H1 (cell line): Measurements from ENCODE around the gene IL24.
A peak's percentile ranks its signal among the peaks of the same experiment; 100 is the strongest.

ENCODE experiments used
- CREB1 ChIP-seq: IDR thresholded peaks from 2 replicates; pipeline ENCODE4 v1.6.1; 2012; ENCODE audit warnings: inconsistent platforms
- CTCF ChIP-seq, 3 experiments: IDR thresholded peaks; 1 replicate in 2 of 3; 2 replicates in 1 of 3; pipeline versions ENCODE4 v1.5.1 to v1.6.1; 2011; ENCODE audit warnings: low read length in 3 of 3, mild to moderate bottlenecking in 3 of 3, inconsistent platforms in 2 of 3, low read depth in 1 of 3, moderate library complexity in 1 of 3; ENCODE audit not compliant: insufficient read depth in 1 of 3; ENCODE audit errors: control extremely low read depth in 1 of 3
- EP300 ChIP-seq, 2 experiments: IDR thresholded peaks; 1 replicate in 1 of 2; 2 replicates in 1 of 2; pipeline ENCODE4 v1.6.1; 2011 to 2012; ENCODE audit warnings: low read depth in 2 of 2, low read length in 2 of 2, mild to moderate bottlenecking in 2 of 2, borderline replicate concordance in 1 of 2, inconsistent platforms in 1 of 2, moderate library complexity in 1 of 2
- EZH2 ChIP-seq: fragments of 200-600 bp; sonication (generic); IDR thresholded peaks from 2 replicates; pipeline ENCODE4 v1.7.1; 2012; ENCODE audit warnings: low read depth, mild to moderate bottlenecking, moderate library complexity, low read length, inconsistent platforms; ENCODE audit not compliant: severe bottlenecking
- GABPA ChIP-seq: IDR thresholded peaks from 2 replicates; pipeline ENCODE4 v1.6.1; 2011; ENCODE audit warnings: mild to moderate bottlenecking, low read length, moderate library complexity, borderline replicate concordance; ENCODE audit not compliant: insufficient read depth
- KDM1A ChIP-seq: fragments of 200-600, 300-600 bp; sonication (generic); IDR thresholded peaks from 2 replicates; pipeline ENCODE4 v1.7.1; 2016; ENCODE audit warnings: mild to moderate bottlenecking, low read length, borderline replicate concordance
- MAX ChIP-seq: IDR thresholded peaks from 2 replicates; pipeline ENCODE4 v1.6.1; 2012; ENCODE audit warnings: inconsistent platforms
- NRF1 ChIP-seq: IDR thresholded peaks from 2 replicates; pipeline ENCODE4 v1.6.1; 2011; ENCODE audit warnings: mild to moderate bottlenecking, low read depth, low read length, improper control_type of control experiment
- POLR2A ChIP-seq, 2 experiments: IDR thresholded peaks; 1 replicate in 1 of 2; 2 replicates in 1 of 2; pipeline ENCODE4 v1.6.1; 2011; ENCODE audit warnings: low read depth in 2 of 2, low read length in 2 of 2, mild to moderate bottlenecking in 2 of 2; ENCODE audit errors: control extremely low read depth in 1 of 2
- POLR2AphosphoS5 ChIP-seq: IDR thresholded peaks from 2 replicates; pipeline ENCODE4 v1.6.1; 2011; ENCODE audit warnings: low read depth, low read length
- SUZ12 ChIP-seq: fragments of 200-600 bp; sonication (generic); IDR thresholded peaks from 2 replicates; pipeline ENCODE4 v1.6.1; 2012; ENCODE audit warnings: mild to moderate bottlenecking, inconsistent platforms, low read length, moderate library complexity, mixed read lengths
- TCF12 ChIP-seq: IDR thresholded peaks from 2 replicates; pipeline ENCODE4 v1.6.1; 2011; ENCODE audit warnings: low read depth, mild to moderate bottlenecking, low read length

GRCh38 chr1:206909883-206910318 is 12.7 kb downstream of the IL24 start:
- no peak for TF ChIP-seq CREB1
- no peak for TF ChIP-seq CTCF (IDR thresholded peaks at IDR 0.05; ENCODE audit: control extremely low read depth in 1 of 3, insufficient read depth in 1 of 3, low read depth in 1 of 3, low read length in 3 of 3)
- TF ChIP-seq MAX, result no peak
- no peak for TF ChIP-seq POLR2A (IDR thresholded peaks at IDR 0.05; ENCODE audit: control extremely low read depth in 1 of 2, low read depth in 2 of 2, low read length in 2 of 2)
- TF ChIP-seq GABPA, result no peak
- TF ChIP-seq EP300 (IDR thresholded peaks at IDR 0.05; ENCODE audit: borderline replicate concordance in 1 of 2, low read depth in 2 of 2, low read length in 2 of 2), result no peak
- peak; percentile 44 for TF ChIP-seq EZH2
- TF ChIP-seq POLR2AphosphoS5, result no peak
- TF ChIP-seq SUZ12, result no peak; the same call in 1 of the 2 replicates
- no peak for TF ChIP-seq KDM1A
- no peak for TF ChIP-seq TCF12
- TF ChIP-seq NRF1, result no peak
